GM23338 (cell line): Measurements from ENCODE around the gene CRYBB3.

Experiments used
- EZH2 ChIP-seq: fragments of 200-600 bp; sonication (generic); IDR thresholded peaks from one replicate; pipeline ENCODE4 v1.8.0; 2017; ENCODE audit warnings: antibody characterized with exemption, mild to moderate bottlenecking, low read depth; ENCODE audit not compliant: unreplicated experiment
- EZH2phosphoT487 ChIP-seq: fragments of 200-600 bp; sonication (generic); IDR thresholded peaks from one replicate; pipeline ENCODE4 v1.8.1; 2018; ENCODE audit warnings: antibody characterized with exemption; ENCODE audit not compliant: unreplicated experiment
- POLR2AphosphoS5 ChIP-seq: IDR thresholded peaks from 2 replicates; pipeline ENCODE4 v1.6.1; 2016; ENCODE audit warnings: antibody characterized with exemption, low read depth
- STAT1 ChIP-seq: IDR thresholded peaks from one replicate; pipeline ENCODE4 v1.6.1; 2016; ENCODE audit warnings: antibody characterized with exemption; ENCODE audit not compliant: unreplicated experiment
- TF ChIP-seq, protein P1 (sequence below), 2 experiments: fragments of 200-600 bp in 1 of 2; sonication (generic) in 1 of 2; conservative IDR thresholded peaks; 2 replicates each; pipeline versions ENCODE4 v1.5.1 to v1.6.1; 2016 to 2017; ENCODE audit warnings: antibody characterized with exemption in 2 of 2, low read depth in 2 of 2, mild to moderate bottlenecking in 2 of 2, moderate library complexity in 1 of 2
- TF ChIP-seq, protein P2 (sequence below): IDR thresholded peaks from one replicate; pipeline ENCODE4 v1.6.1; 2018; ENCODE audit warnings: antibody characterized with exemption; ENCODE audit not compliant: unreplicated experiment

GRCh38 chr22:25169278-25170031, 30.2 kb upstream of the CRYBB3 start:
- TF ChIP-seq, protein P1, sequence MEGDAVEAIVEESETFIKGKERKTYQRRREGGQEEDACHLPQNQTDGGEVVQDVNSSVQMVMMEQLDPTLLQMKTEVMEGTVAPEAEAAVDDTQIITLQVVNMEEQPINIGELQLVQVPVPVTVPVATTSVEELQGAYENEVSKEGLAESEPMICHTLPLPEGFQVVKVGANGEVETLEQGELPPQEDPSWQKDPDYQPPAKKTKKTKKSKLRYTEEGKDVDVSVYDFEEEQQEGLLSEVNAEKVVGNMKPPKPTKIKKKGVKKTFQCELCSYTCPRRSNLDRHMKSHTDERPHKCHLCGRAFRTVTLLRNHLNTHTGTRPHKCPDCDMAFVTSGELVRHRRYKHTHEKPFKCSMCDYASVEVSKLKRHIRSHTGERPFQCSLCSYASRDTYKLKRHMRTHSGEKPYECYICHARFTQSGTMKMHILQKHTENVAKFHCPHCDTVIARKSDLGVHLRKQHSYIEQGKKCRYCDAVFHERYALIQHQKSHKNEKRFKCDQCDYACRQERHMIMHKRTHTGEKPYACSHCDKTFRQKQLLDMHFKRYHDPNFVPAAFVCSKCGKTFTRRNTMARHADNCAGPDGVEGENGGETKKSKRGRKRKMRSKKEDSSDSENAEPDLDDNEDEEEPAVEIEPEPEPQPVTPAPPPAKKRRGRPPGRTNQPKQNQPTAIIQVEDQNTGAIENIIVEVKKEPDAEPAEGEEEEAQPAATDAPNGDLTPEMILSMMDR (conservative IDR thresholded peaks at IDR 0.05; ENCODE audit: low read depth in 2 of 2), result no peak
- TF ChIP-seq EZH2 (no peak), POLR2AphosphoS5 (no peak), STAT1 (no peak), EZH2phosphoT487 (no peak)
- TF ChIP-seq, protein P2, sequence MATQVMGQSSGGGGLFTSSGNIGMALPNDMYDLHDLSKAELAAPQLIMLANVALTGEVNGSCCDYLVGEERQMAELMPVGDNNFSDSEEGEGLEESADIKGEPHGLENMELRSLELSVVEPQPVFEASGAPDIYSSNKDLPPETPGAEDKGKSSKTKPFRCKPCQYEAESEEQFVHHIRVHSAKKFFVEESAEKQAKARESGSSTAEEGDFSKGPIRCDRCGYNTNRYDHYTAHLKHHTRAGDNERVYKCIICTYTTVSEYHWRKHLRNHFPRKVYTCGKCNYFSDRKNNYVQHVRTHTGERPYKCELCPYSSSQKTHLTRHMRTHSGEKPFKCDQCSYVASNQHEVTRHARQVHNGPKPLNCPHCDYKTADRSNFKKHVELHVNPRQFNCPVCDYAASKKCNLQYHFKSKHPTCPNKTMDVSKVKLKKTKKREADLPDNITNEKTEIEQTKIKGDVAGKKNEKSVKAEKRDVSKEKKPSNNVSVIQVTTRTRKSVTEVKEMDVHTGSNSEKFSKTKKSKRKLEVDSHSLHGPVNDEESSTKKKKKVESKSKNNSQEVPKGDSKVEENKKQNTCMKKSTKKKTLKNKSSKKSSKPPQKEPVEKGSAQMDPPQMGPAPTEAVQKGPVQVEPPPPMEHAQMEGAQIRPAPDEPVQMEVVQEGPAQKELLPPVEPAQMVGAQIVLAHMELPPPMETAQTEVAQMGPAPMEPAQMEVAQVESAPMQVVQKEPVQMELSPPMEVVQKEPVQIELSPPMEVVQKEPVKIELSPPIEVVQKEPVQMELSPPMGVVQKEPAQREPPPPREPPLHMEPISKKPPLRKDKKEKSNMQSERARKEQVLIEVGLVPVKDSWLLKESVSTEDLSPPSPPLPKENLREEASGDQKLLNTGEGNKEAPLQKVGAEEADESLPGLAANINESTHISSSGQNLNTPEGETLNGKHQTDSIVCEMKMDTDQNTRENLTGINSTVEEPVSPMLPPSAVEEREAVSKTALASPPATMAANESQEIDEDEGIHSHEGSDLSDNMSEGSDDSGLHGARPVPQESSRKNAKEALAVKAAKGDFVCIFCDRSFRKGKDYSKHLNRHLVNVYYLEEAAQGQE, result no peak
